Mesenchymal stem cell (in vitro differentiated cells and primary cell): ENCODE data around the gene MCL1.

Experiments
- DNase-seq: peaks from one replicate; pipeline ENCODE4 v3.0.0-alpha.2; 2013
- H2AFZ ChIP-seq: one replicate; pipeline ENCODE4 v1.6.1; 2013; ENCODE audit warnings: low read depth, mild to moderate bottlenecking, control low read depth, inconsistent platforms, low read length, moderate library complexity
- H2AK5ac ChIP-seq: 2 replicates; pipeline ENCODE4 v1.6.1; 2013; ENCODE audit warnings: low read length, moderate library complexity, mild to moderate bottlenecking, inconsistent platforms; ENCODE audit not compliant: severe bottlenecking
- H2BK120ac ChIP-seq: one replicate; pipeline ENCODE4 v1.6.1; 2013; ENCODE audit warnings: low read depth, mild to moderate bottlenecking, inconsistent platforms, low read length, moderate library complexity
- H2BK12ac ChIP-seq, 2 experiments: one replicate each; pipeline ENCODE4 v1.6.1; 2013; ENCODE audit warnings: inconsistent platforms in 2 of 2, low read length in 2 of 2, mild to moderate bottlenecking in 2 of 2, moderate library complexity in 2 of 2, control low read depth in 1 of 2
- H2BK15ac ChIP-seq: one replicate; pipeline ENCODE4 v1.6.1; 2013; ENCODE audit warnings: mild to moderate bottlenecking, low read depth, inconsistent platforms; ENCODE audit not compliant: poor library complexity, severe bottlenecking
- H2BK5ac ChIP-seq: 2 replicates; pipeline ENCODE4 v1.6.1; 2013; ENCODE audit warnings: low read depth, mild to moderate bottlenecking, low read length, control low read depth, inconsistent platforms; ENCODE audit not compliant: poor library complexity, severe bottlenecking
- H3K14ac ChIP-seq, 2 experiments: one replicate each; pipeline ENCODE4 v1.6.1; 2013; ENCODE audit warnings: inconsistent platforms in 2 of 2, low read length in 2 of 2, control low read depth in 1 of 2, mild to moderate bottlenecking in 1 of 2, moderate library complexity in 1 of 2
- H3K18ac ChIP-seq, 2 experiments: one replicate each; pipeline ENCODE4 v1.6.1; 2013; ENCODE audit warnings: inconsistent platforms in 2 of 2, low read length in 2 of 2, control low read depth in 1 of 2, low read depth in 1 of 2, mild to moderate bottlenecking in 1 of 2
- H3K23ac ChIP-seq, 2 experiments: one replicate each; pipeline ENCODE4 v1.6.1; 2013; ENCODE audit warnings: inconsistent platforms in 2 of 2, low read length in 2 of 2, mild to moderate bottlenecking in 2 of 2, moderate library complexity in 2 of 2, control low read depth in 1 of 2
- H3K27ac ChIP-seq: 2 replicates; pipeline ENCODE4 v1.5.1; 2013; ENCODE audit warnings: mild to moderate bottlenecking, moderate library complexity, low read length, control low read depth, inconsistent platforms; ENCODE audit not compliant: poor library complexity, severe bottlenecking
- H3K27me3 ChIP-seq, 2 experiments: 2 replicates each; pipeline versions ENCODE4 v1.6.1 to v1.7.0; 2013; ENCODE audit warnings: low read length in 2 of 2, mild to moderate bottlenecking in 2 of 2, moderate library complexity in 2 of 2, control low read depth in 1 of 2, inconsistent platforms in 1 of 2; ENCODE audit not compliant: control insufficient read depth in 1 of 2, insufficient read depth in 1 of 2
- H3K36me3 ChIP-seq, 2 experiments: 2 replicates each; pipeline versions ENCODE4 v1.6.1 to v1.7.0; 2013; ENCODE audit warnings: low read length in 2 of 2, control low read depth in 1 of 2, inconsistent platforms in 1 of 2, low read depth in 1 of 2, mild to moderate bottlenecking in 1 of 2; ENCODE audit not compliant: insufficient read depth in 2 of 2, control insufficient read depth in 1 of 2
- H3K4ac ChIP-seq, 2 experiments: one replicate each; pipeline ENCODE4 v1.6.1; 2013; ENCODE audit warnings: inconsistent platforms in 2 of 2, low read length in 2 of 2, mild to moderate bottlenecking in 2 of 2, moderate library complexity in 2 of 2, control low read depth in 1 of 2, low read depth in 1 of 2
- H3K4me1 ChIP-seq: 2 replicates; pipeline ENCODE4 v1.6.1; 2013; ENCODE audit warnings: low read depth, low read length, control low read depth; ENCODE audit not compliant: control insufficient read depth, insufficient read depth
- H3K4me2 ChIP-seq: 2 replicates; pipeline ENCODE4 v1.6.1; 2013; ENCODE audit warnings: low read length, mild to moderate bottlenecking, inconsistent platforms; ENCODE audit not compliant: poor library complexity, severe bottlenecking
- H3K4me3 ChIP-seq, 2 experiments: 2 replicates each; pipeline versions ENCODE4 v1.5.1 to v1.7.0; 2013; ENCODE audit warnings: low read length in 2 of 2, mild to moderate bottlenecking in 2 of 2, control low read depth in 1 of 2, low read depth in 1 of 2; ENCODE audit not compliant: insufficient read depth in 1 of 2
- H3K79me1 ChIP-seq: replicated peaks from 2 replicates; pipeline ENCODE4 v1.6.1; 2013; ENCODE audit warnings: mild to moderate bottlenecking, control low read depth, low read length, inconsistent platforms; ENCODE audit not compliant: poor library complexity, severe bottlenecking
- H3K9ac ChIP-seq: 2 replicates; pipeline ENCODE4 v1.7.0; 2013; ENCODE audit warnings: mild to moderate bottlenecking, low read length, moderate library complexity
- H3K9me3 ChIP-seq: 2 replicates; pipeline ENCODE4 v1.7.0; 2013; ENCODE audit warnings: mild to moderate bottlenecking, low read length; ENCODE audit not compliant: control insufficient read depth
- H4K8ac ChIP-seq: one replicate; pipeline ENCODE4 v1.6.1; 2013; ENCODE audit warnings: inconsistent platforms, mild to moderate bottlenecking, low read length, moderate library complexity
- H4K91ac ChIP-seq: one replicate; pipeline ENCODE4 v1.6.1; 2013; ENCODE audit warnings: mild to moderate bottlenecking, low read length, inconsistent platforms
- WGBS: methylation state at CpG from one replicate; pipeline ENCODE4 v1.1.7; 2013; ENCODE audit warnings: mixed read lengths; 5-methylcytosine and 5-hydroxymethylcytosine counted together

Gene MCL1

GRCh38 chr1:150577557-150578271 lies 1.7 kb downstream of the MCL1 start:
- under 1% methylated on average over 11 of the region's 11 CpGs for WGBS
- Histone ChIP-seq H2AK5ac (no peak overlapping the region), H3K18ac (peak overlapping the region in 1 of 2 experiments; percentile 52), H2BK15ac (no peak overlapping the region), H3K36me3 (peaks cover 23 to 63% of the 10 kb centered on the region in 2 experiments), H3K4ac (no peak overlapping the region), H3K9ac (peak overlapping the region; percentile 96), H2BK12ac (no peak overlapping the region), H3K23ac (no peak overlapping the region), H2AFZ (no peak overlapping the region), H4K91ac (no peak overlapping the region), H3K79me1 (peaks cover 7% of the 10 kb centered on the region), H3K4me2 (peak overlapping the region; percentile 91), H3K27me3 (no peaks in the 10 kb centered on the region), H3K14ac (no peak overlapping the region), H2BK120ac (no peak overlapping the region), H3K27ac (peak overlapping the region; percentile 99), H3K4me1 (peaks cover 10% of the 10 kb centered on the region), H4K8ac (no peak overlapping the region), H2BK5ac (no peak overlapping the region), H3K4me3 (peak overlapping the region in 1 of 2 experiments; percentile 92), H3K9me3 (no peaks in the 10 kb centered on the region)
- DNase-seq: peak; percentile 55

GRCh38 chr1:150576794-150577556 lies 2.4 kb downstream of the MCL1 start:
- Histone ChIP-seq H2AK5ac (no peak overlapping the region), H3K4ac (no peak overlapping the region), H3K4me3 (peak overlapping the region; percentile 42 to 92), H3K18ac (no peak overlapping the region), H2BK120ac (no peak overlapping the region), H4K8ac (no peak overlapping the region), H2AFZ (no peak overlapping the region), H3K27me3 (no peaks in the 10 kb centered on the region), H3K27ac (peak overlapping the region; percentile 64), H3K4me2 (peak overlapping the region; percentile 91), H3K79me1 (peaks cover 7% of the 10 kb centered on the region), H3K14ac (no peak overlapping the region), H3K4me1 (peaks cover 13% of the 10 kb centered on the region), H3K9ac (peak overlapping the region; percentile 96), H2BK15ac (no peak overlapping the region), H3K36me3 (peaks cover 27 to 68% of the 10 kb centered on the region in 2 experiments), H4K91ac (no peak overlapping the region), H2BK5ac (no peak overlapping the region), H3K23ac (peak overlapping the region in 1 of 2 experiments; percentile 51), H2BK12ac (no peak overlapping the region), H3K9me3 (no peaks in the 10 kb centered on the region)
- WGBS: 39% methylated on average over 2 of the region's 2 CpGs
- DNase-seq: peak; percentile 47

- peak overlapping the region; percentile 96 for H3K9ac ChIP-seq
- H3K4me3 ChIP-seq: peak overlapping the region in 1 of 2 experiments; percentile 92
- 17% methylated on average over 1 of the region's 4 CpGs for WGBS
- no peak overlapping the region for H3K18ac ChIP-seq
- no peak overlapping the region for H2BK12ac ChIP-seq
- no peaks in the 10 kb centered on the region for H3K9me3 ChIP-seq
- no peak overlapping the region for H2BK120ac ChIP-seq
- no peak overlapping the region for H3K4ac ChIP-seq
- no peak overlapping the region for H3K14ac ChIP-seq
- H2AFZ ChIP-seq: no peak overlapping the region
- no peak overlapping the region for H4K8ac ChIP-seq
- H3K36me3 ChIP-seq: peaks cover 31 to 72% of the 10 kb centered on the region in 2 experiments
- no peak overlapping the region for H4K91ac ChIP-seq
- no peak overlapping the region for H2AK5ac ChIP-seq
- peaks cover 5% of the 10 kb centered on the region for H3K79me1 ChIP-seq
- peak overlapping the region; percentile 10 for H3K4me2 ChIP-seq
- DNase-seq: no peak
- H2BK15ac ChIP-seq: no peak overlapping the region
- H3K27me3 ChIP-seq: no peaks in the 10 kb centered on the region
- no peak overlapping the region for H2BK5ac ChIP-seq
- no peak overlapping the region for H3K23ac ChIP-seq
- peaks cover 14% of the 10 kb centered on the region for H3K4me1 ChIP-seq
- no peak overlapping the region for H3K27ac ChIP-seq
Observed at GRCh38 chr1:150576367-150576711, 3.1 kb downstream of the MCL1 start.
